Activated CD4-positive, alpha-beta T cell treated with anti-CD3 and anti-CD28 coated beads, Interleukin-2, Interleukin-6, amounts not matched to agents 100 ng/mL and 50 ng/mL, durations not matched to agents 16 hours and 8 hours (primary cell): Measurements from ENCODE around the gene FIGN.

Source experiments
- DNase-seq: peaks from one replicate; pipeline ENCODE4 v3.0.0-alpha.2; 2020

Gene FIGN

DNA sequence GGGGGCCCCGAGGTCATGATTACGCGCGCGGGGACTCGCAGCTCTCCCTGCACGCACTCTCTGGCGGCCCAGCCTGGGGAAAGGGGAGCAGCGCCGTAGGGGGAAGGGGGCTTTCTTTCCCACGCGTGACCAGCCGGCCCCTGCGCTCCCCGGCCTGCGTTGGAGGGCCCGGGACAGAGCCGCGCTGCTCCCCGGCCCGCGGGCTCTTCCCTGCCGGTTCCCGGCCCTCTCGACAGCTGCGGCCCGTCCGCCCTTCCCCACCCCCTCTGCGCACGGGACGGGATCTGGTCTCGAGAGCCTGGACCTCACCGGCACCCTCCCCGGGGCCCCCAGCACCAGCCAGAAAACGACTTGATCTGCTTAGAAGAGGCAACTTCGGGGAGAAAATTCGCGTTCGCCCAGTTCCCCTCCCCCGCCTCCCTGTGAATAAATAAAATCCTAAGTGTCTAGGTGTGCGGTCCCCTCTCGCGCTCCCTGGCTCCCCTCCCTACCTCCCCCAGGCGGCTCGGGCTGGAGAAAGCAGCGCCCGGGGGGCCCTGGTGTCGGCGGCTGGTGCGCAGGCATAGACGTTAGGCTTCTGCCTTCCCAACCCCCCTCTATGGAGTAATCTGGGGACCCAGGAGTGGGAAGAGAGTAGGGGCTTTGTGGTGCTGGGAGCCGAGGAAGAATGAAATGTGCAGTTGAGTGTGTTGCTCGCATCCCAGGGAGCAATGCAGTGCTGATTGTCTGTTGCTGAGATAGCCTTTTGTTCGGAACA lies 803 bp upstream of the FIGN start:
- no peak for DNase-seq

DNA sequence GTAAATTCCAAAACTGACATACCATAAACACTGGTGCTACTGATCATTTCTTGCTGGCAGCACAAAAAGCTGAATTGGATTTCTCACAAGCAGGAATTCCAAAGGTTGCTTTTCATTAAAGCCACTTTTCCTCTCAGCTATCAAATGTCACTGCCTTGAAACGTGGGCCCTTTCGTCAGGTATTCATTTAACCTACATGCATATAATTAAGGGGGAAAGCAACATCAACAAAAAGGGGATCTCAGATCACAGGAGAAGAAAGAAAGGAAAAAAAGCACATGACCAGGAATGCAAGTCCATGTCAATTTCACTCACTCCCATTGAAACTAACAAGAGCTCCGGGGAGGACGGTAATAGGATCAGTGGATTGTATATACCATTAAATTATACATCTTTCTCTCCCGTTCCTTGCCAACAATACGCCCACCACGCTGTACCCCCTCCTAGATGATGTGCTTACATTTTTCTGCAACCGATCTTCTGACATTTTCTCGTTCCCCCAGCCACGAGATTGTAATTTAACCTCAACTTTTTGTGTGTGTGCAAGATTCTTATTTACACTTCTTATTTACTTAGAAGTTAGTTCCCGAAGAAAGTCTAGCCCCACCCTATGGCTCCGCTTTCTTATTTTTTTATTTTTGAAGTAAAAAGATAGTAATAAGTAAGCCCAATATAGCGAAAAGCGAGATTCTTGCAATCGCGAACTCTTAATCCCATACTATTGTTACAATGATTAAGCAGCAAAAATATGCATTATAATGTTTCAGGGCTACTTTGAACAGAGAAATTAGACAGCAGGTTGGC lies 725 bp downstream of the FIGN start:
- no peak for DNase-seq

DNA sequence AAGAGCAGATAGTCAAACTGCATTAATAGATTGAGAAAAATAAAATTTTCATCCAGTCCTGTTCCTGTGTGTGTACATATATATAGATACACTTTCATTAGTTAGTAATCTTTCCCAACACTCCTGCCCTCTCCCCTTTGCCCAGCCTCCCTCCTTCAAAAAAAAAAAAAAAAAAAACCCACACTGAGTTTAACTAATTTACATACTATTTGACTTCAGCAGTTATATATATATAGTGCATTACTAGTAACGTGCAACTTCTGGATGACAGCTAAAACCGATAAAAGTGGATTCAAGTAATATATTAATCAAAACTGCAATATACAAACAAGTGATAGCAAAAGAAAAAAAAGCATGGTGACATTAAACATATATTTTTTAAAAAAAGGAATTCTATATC lies 1.4 kb downstream of the FIGN start:
- no peak for DNase-seq

DNA sequence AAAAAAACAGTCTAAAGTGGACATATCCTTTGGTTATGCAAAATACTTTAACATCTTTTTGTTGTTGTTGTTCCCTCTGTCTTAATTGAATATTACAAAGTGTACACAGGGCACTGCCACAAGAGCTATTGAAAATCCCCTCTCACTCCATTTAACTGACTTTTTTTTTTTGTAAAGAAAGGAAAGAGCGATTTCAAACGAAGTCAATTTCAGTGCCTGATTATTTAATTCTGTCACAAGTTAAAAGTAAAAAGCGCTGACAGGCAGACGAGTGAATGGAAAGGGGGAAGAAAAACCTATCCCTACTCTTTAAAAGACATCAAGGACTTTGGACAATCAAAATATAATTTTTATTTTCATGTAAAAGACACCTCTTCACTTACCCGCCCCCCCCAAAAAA lies 1.9 kb downstream of the FIGN start:
- no peak for DNase-seq

DNA sequence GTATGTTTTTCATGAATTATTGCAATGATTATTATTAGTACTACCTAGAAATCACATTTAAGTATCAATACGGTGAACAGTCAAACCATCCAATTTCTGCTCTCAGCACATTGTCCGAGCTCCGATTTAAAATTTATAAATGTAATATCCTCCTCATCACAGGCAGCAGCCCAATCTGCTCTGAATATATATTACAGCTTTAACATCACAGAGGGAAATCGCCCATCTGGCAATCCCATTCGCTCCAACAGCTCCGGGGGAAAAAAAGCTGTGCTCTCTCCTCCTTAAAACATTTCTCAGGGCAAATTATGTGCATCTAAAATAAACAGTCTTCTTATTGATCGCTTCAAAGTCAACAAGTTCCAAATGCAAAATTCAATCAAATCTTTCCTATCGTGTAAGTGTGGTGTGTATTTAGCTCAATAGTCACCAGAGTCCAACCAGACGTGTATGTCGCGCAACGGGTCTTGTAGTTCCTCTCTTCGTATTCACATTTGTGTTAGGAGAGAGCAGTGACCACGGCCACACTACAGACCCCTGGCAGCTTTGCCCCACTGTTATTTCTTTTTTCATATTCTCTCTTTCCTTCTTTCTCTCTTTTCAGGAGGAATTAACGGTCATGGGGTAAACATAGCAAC lies 2.4 kb downstream of the FIGN start:
- DNase-seq = no peak

DNA sequence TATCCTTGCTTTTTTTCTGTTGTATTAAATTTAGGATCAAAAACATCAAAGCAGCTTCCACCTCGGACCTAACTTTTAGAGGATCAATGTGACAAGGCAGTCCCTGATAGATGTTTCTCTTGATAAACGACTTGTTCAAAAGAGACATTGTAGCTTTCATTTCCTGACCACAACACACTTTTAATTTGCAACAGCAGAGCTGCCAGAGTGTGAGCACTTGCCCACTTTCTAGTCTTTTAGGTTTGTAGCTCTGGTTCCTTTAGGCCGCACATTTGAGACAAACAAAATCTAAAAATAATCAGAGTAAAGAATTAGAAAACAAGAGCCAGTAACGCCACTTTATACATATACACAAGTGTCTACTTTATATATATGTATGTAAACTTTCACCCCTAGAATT lies 3.1 kb downstream of the FIGN start:
- DNase-seq = no peak

DNA sequence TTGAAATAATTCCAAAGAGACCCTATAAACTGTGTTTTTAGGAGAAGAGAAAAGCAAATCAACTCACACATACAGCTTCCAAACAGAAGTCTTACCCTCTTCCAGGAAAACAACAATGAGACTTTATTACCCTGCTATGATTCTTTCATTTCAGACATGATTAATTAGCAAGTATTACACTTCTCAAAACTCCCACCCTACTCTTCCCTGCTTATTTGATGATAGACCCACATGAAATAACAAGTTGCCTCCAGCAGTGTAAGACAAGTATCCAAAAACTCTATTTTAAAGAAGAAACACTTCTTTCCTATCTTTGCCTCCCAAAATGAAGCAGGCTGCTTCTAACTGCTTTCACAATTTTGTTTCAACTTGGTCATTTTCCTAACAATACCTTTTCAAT lies 4.1 kb downstream of the FIGN start:
- DNase-seq = no peak

DNA sequence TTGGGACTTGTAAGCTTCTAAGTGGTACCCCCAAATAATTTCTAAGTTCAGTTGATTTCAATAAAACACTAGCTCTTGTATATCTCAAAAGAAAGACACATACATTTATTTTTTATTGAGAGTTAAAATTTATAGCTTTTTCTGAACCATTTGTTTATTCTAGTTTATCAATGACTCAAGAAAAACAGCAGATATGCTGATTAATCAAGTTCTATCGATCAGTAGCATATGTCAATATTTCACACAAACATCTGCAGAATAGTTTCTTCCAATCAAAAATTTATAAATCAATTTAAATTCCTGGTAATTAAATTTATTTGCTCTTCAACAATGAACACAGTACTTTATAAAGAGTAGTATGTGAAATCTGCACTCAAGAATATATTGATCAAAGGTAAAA lies 5.3 kb downstream of the FIGN start:
- DNase-seq = no peak

DNA sequence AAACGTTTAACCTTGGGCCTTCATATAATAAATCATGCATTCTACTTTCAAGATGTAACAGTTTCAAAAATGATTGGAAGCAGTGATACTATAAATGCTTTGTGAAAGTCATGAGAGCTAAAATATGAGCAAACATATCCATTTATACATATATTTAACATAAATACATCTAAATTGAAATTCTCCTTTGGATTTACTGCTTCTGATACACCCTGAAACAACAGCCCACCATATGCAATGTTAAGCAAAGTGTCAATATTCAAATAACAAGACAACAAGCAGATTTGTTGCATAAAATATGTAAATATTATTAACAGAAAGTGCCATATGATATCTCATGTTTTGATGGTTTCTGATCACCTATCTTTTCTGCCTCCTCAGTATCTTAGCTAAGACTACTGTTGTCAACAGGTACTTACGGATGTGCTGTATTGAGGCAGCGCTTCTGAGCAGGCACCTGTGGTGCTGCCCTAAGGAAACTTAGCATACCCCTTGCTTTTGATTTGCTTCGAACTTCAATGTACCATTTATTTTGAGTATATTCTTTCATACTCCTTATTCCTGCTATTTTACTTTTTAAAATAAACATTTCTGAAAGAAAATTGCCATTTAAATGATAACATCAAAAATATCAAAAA lies 6.1 kb downstream of the FIGN start:
- DNase-seq = no peak

DNA sequence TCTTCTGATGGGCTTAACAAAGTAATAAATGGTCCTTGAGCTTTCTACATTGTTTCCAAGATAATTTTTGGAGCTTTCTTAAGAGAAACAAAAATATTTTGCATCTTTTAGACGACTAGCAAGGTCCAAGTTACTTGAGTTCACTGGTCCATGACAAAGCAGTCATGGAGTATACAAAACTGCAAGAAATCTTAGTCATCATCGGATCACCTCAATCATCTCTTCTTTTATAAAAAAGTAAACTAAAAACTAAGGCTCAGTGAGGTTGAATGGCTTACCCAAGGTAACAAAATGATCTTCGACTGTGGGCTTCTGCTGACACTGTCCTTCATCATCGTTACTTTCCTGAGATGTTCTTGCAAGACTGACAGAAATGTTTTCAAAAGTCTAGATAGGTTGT lies 11.9 kb downstream of the FIGN start:
- no peak for DNase-seq

DNA sequence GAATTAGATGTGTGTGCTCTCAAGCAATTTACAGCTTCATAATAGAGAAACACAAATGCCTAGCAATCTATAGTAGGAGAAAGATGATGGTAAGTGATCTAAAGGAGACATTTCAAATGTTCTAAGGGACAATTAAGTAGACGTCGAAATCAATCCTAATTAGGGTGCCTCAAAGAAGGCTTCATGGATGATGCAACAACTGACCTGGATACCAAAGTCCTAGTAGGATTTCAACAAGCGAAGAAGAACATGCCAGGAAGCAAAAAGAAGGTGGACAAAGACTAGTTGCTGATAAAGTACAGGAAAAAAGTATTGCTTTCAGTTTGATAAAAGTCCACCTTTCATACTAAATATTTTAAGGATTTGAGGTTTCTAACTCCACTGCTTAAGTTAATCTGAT lies 12.5 kb downstream of the FIGN start:
- no peak for DNase-seq

DNA sequence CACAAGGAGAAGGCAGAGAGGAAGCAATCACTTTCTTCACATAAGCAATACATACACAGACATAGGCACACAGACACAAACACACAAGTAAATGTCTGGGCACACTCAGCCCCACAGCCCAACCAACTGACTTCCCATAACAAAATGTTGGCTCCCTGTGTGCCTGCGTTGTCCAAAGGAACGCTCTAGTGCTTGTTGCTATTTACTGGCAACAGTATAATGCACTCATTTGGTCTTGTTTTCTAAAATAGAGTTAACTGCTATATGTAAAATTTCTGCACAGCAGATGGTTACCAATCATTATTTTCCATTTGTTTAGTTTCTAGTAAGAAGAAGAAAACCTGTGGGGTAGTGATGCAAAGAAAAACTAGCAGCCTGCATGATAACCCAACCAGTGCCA lies 16.5 kb downstream of the FIGN start:
- DNase-seq = no peak

DNA sequence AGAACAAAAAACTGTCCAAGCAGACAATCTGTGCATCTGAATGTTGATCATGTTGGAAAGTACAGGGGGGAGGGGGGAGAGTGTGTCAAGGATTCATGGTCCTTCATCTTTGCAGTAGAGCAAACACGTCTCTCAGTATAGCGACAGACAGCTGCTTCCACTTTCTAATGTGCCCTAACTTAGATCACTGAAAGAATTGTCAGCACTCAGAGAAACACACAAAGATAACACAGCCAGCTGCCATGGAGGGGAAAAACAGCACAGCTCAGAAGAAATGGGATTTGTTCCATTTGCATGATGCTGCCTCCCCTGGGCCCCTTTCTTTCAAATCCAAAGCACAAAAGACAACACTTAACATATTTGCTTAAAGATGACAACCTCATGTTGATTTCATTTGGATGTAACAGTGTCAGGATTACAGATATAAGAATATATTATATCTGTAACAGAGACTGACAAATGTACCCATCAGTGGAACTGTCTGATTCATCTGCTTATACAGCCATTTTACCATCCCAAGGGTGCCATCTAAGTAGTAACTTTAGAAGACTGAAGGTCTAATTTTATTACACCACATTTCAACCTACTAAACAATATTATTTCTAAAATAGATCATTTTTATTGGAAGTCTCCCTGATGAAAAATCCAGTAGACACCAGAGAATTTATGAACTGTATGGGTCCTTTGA lies 17.7 kb downstream of the FIGN start:
- DNase-seq = no peak

DNA sequence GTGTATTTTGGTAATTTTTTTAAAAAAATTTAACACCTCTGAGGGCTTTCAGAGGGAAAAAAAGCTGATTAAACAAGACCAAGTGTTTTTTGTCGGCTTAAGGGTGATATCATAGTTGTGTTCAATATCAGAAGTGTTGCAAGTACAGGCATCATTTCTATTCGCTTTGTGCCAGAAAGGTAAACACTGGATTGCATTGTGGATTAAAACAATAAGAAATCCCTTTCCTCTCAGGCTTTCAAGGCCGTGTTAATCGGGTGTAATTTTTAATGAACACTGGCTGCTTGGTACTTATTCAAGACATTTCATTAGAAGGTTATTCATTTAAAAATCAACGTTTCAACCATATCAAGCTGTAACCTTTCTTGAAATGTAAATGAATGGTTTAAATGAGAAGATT lies 18.3 kb downstream of the FIGN start:
- DNase-seq = no peak

DNA sequence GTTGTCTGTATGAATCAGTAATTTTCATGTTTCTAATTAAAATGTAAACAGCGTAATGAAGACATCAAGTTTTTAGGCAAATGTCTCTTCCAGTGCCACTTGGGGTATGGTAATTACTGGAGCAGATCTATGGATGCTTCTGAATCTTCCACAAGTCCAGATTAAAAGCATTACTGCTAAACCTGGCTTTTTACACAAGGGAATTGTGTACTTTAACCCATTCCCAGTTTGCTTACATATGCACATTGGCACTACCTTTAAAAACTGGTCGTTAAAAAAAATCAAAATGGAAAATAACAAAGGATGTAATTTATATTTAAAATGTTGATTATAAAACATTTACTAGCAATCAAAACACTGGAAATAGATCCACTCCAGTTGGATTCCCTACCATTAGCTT lies 19.7 kb downstream of the FIGN start:
- no peak for DNase-seq

DNA sequence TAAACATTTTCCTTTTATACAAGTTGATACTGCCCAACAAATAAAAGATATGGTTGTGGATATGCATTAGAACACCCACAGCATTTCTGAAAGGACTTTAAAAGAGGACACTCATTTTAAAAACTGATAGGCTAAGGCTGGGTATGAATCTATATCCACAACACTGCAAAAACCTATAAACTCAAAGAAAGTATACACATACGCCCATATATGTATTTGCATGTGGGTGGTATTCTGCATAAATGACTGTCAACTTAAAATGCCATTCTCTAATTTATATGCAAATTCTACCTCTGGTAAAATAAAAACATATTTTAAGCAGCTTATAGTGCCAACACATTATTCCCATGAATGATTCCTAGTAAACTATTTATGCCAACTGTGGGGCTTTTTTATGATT lies 20.1 kb downstream of the FIGN start:
- no peak for DNase-seq

DNA sequence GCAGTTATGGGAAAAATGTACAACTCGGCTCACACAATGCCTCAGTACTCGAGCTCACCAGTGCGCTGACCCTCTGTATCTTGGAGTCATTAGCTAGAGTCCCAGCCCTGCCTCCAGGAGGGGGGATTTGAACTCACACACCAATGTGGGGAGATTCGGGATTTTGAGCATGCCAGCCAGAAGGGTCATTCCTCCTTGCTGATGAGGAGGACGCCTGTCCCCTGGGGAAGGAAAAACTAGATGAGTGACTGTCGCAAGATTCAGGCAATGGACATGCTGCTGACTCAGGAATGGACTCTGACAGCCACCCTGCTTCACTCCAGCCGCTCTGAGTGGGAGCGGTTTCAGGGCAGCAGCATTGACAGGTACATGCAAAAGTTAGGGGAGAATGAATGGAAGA lies 20.6 kb downstream of the FIGN start:
- no peak for DNase-seq

DNA sequence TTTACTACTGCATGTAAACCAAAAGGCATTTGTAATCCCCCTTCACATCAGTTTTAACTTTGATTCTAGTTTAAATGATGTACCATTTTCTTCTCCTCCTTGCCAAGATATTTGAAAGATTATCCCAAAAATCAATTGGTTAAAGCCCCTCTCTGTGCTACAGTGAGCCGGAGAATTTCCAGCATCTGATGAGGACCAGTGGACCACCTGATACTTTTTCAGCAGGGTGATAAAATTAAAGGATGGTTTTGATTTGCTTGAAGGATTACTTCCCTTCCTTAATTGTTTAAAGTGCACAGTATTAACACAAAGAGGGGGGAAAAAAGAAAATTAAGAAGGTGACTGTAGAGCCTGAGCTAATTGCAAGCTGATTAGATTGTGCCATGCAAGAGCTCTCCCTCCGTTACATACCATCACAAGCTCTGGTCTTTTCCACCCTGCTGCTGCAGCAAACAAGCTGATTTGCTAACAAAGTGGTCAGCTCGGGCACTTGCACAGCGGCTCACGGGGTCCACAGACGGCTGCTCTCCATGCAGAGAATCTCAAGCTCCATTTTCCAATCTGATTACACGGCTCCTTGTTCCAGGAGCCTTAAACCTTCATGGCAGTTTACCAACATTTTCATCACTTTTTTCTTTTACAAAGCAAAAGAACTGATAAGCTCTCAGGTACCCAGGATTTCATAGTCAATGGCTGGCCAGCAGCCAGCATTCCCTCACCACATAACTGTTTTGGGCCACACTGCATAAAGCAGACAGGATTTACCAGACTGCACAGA lies 22.1 kb downstream of the FIGN start:
- no peak for DNase-seq

DNA sequence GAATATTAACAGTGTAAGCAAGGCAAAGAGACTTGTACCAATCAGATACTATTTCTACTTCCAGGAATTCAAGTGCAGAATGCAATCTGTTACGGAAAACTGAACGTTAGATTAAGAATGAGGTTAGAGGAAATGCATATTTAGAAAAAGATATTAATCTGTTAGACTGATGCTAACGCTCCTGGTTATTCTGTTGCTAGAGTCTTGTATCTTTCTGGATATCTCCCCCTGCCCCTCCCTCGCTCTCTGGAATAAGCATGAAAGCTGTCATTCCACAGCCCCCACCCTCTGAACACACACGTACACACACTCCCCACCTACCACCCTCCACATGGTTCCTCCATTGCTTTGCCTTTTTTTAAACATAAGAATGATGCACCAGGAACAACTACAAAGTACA lies 24.1 kb downstream of the FIGN start:
- no peak for DNase-seq

DNA sequence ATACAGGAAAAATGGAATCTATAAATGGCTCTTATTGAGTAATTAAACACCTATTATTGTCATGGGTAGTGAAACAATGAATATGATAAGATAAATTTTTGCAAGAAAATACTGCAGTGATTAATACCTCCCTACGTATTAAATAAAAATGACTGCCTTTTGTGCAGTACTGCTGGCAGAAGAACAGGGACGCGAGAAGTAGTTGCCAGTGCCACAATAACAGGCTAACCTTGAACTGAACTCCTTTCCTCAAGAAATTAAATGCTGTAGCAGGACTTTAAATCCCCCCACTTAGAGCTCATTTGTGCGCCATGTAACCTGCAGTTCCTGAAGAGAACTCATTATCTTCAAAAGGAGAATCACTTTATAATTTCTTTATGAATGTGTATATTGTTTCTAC lies 24.6 kb downstream of the FIGN start:
- DNase-seq = no peak

DNA sequence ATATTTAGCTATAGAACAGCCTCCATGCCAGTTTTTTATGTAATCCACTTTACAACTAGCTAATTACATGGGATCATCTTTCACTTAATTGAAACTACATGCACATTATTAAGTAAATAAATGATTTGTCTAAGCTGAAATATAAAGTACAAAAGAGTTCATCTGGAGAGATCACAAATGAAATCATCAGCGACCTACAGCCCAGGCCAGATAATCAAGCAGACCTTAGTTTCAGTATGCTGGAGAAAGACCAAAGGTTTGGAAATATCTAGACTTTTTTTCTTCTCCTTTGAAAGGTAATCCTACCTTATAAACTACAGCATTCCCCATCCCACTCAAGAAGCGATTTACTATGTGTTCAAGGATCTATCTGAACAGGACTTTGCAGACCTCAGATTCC lies 26.5 kb downstream of the FIGN start:
- DNase-seq = no peak

DNA sequence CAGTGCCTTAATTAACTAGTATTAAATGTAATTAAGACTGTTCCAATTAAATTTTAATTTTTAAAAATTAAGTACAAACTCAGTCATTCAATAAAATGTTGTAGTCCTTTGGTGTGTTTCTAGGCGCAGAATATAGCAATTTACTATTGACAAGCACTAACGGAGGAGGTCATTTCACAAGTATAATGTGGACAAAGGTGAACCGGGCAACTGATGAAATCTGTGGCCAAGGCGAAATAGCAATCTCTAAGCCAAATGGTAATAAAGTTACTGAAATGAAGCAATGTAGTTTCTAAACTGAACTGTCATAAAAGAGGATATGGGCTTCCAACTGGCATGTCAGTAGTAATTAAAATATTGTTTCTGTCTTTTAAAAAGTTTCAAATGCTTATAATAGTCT lies 27.5 kb downstream of the FIGN start:
- no peak for DNase-seq
